ENCODE measurements around the gene TBC1D22A.

The TBC1D22A gene

GRCh38 chr22:46972256-46972655 is 209.8 kb downstream of the TBC1D22A start:
- no peaks in the 10 kb centered on the region for H3K27me3 ChIP-seq (ENCODE audit: insufficient read depth, low read depth, severe bottlenecking)

GRCh38 chr22:46972901-46973831 is 210.7 kb downstream of the TBC1D22A start:
- H3K9me3 ChIP-seq (ENCODE audit: severe bottlenecking): no peaks in the 10 kb centered on the region
- H3K27ac ChIP-seq: no peak overlapping the region
- no peaks in the 10 kb centered on the region for H3K27me3 ChIP-seq (ENCODE audit: insufficient read depth, low read depth, severe bottlenecking)
- no peak overlapping the region for H3K4me3 ChIP-seq (ENCODE audit: low read depth, low read length)
- TF ChIP-seq CTCF (IDR thresholded peaks at IDR 0.05; ENCODE audit: low read depth, low read length): no peak
- no peak for DNase-seq
- H3K36me3 ChIP-seq: no peaks in the 10 kb centered on the region; the same call in none of the 2 replicates

More at GRCh38 chr22:46972256-46972655, 209.8 kb downstream of the TBC1D22A start:
- H3K4me3 ChIP-seq (ENCODE audit: low read depth, low read length): no peak overlapping the region
- TF ChIP-seq CTCF (IDR thresholded peaks at IDR 0.05; ENCODE audit: low read depth, low read length): no peak
- no peaks in the 10 kb centered on the region for H3K9me3 ChIP-seq (ENCODE audit: severe bottlenecking)
- no peak overlapping the region for H3K27ac ChIP-seq
- H3K36me3 ChIP-seq: no peaks in the 10 kb centered on the region; the same call in none of the 2 replicates
- DNase-seq: no peak

GRCh38 chr22:46974077-46974476 is 211.6 kb downstream of the TBC1D22A start:
- Histone ChIP-seq H3K9me3 (ENCODE audit: severe bottlenecking) (no peaks in the 10 kb centered on the region), H3K4me3 (ENCODE audit: low read depth, low read length) (no peak overlapping the region), H3K27ac (no peak overlapping the region), H3K27me3 (ENCODE audit: insufficient read depth, low read depth, severe bottlenecking) (no peaks in the 10 kb centered on the region), H3K36me3 (no peaks in the 10 kb centered on the region; the same call in none of the 2 replicates)
- no peak for TF ChIP-seq CTCF (IDR thresholded peaks at IDR 0.05; ENCODE audit: low read depth, low read length)
- no peak for DNase-seq

GRCh38 chr22:46974631-46975585 is 212.5 kb downstream of the TBC1D22A start:
- H3K27ac ChIP-seq: no peak overlapping the region
- H3K4me3 ChIP-seq (ENCODE audit: low read depth, low read length): no peak overlapping the region
- no peaks in the 10 kb centered on the region for H3K9me3 ChIP-seq (ENCODE audit: severe bottlenecking)
- H3K27me3 ChIP-seq (ENCODE audit: insufficient read depth, low read depth, severe bottlenecking): no peaks in the 10 kb centered on the region
- no peak for TF ChIP-seq CTCF (IDR thresholded peaks at IDR 0.05; ENCODE audit: low read depth, low read length)
- H3K36me3 ChIP-seq: peaks cover 7% of the 10 kb centered on the region
- no peak for DNase-seq

GRCh38 chr22:46976143-46976542 is 213.7 kb downstream of the TBC1D22A start:
- Histone ChIP-seq H3K4me3 (ENCODE audit: low read depth, low read length) (no peak overlapping the region), H3K9me3 (ENCODE audit: severe bottlenecking) (peaks cover 3% of the 10 kb centered on the region), H3K27me3 (ENCODE audit: insufficient read depth, low read depth, severe bottlenecking) (no peaks in the 10 kb centered on the region), H3K36me3 (peaks cover 8% of the 10 kb centered on the region), H3K27ac (no peak overlapping the region)
- DNase-seq: no peak
- no peak for TF ChIP-seq CTCF (IDR thresholded peaks at IDR 0.05; ENCODE audit: low read depth, low read length)
